Kidney (tissue), 14 donors: ENCODE data around the gene BACE1. TPM values are rescaled to one million over a fixed set of nuclear protein-coding genes. Genes with fewer than 3 reads are reported as not detected.

Source experiments
- DNase-seq, 5 donors: peaks; one replicate each; pipeline ENCODE4 v3.0.0-alpha.2; 2013 to 2020
- FAIRE-seq: peaks from 2 replicates; lab custom pipeline; 2012; peaks lifted over from hg19 to GRCh38; lab: Jason Lieb, UNC
- H3K27ac ChIP-seq, 2 donors: one replicate each; pipeline ENCODE4 v1.7.0; 2013; ENCODE audit warnings: low read depth in 2 of 2, low read length in 2 of 2, inconsistent platforms in 1 of 2
- H3K27me3 ChIP-seq: one replicate; pipeline ENCODE4 v1.7.1; 2013; ENCODE audit warnings: low read length, inconsistent platforms; ENCODE audit not compliant: control insufficient read depth, insufficient read depth
- H3K36me3 ChIP-seq, 3 donors: one replicate each; pipeline versions ENCODE4 v1.7.0 to v1.7.1; 2013; ENCODE audit warnings: low read length in 3 of 3, control low read depth in 1 of 3, inconsistent platforms in 1 of 3; ENCODE audit not compliant: insufficient read depth in 3 of 3, control insufficient read depth in 2 of 3
- H3K4me1 ChIP-seq, 3 donors: one replicate each; pipeline versions ENCODE4 v1.7.0 to v1.7.1; 2013; ENCODE audit warnings: low read length in 3 of 3, inconsistent platforms in 1 of 3, low read depth in 1 of 3; ENCODE audit not compliant: control insufficient read depth in 2 of 3, insufficient read depth in 2 of 3
- H3K4me3 ChIP-seq, 3 donors: one replicate each; pipeline versions ENCODE4 v1.7.0 to v1.8.1; 2013; ENCODE audit warnings: low read length in 3 of 3, control low read depth in 1 of 3, inconsistent platforms in 1 of 3
- H3K9ac ChIP-seq, 3 donors: one replicate each; pipeline versions ENCODE4 v1.7.0 to v1.7.1; 2013; ENCODE audit warnings: low read length in 3 of 3, control low read depth in 1 of 3, inconsistent platforms in 1 of 3
- H3K9me3 ChIP-seq, 3 donors: one replicate each; pipeline versions ENCODE4 v1.7.0 to v1.7.1; 2013; ENCODE audit warnings: low read length in 3 of 3, control low read depth in 1 of 3, inconsistent platforms in 1 of 3; ENCODE audit not compliant: control insufficient read depth in 2 of 3, insufficient read depth in 1 of 3
- intact Hi-C: fragments of 100-400 bp; cut with DNase I; formaldehyde crosslinking; loops from one replicate; pipeline ENCODE4 v1.11.1; 2022
- polyA plus RNA-seq: library from polyadenylated mRNA; stranded (reverse); fragments of 350-450 nt; fragmentation: Illumina TruSeq; extraction: RNeasy Lipid Tissue Mini Kit (QIAGEN cat#74804); gene quantifications from one replicate; pipeline ENCODE4 v1.2.3, GENCODE V29; 2014; ENCODE audit warnings: low read depth, low replicate concordance; ENCODE audit not compliant: insufficient read depth
- total RNA-seq: library from RNA; stranded (reverse); fragmentation: NEBNext Ultra II Directional; extraction: Animal tissue kit (Norgen Biotek cat#: 25700); gene quantifications from one replicate; pipeline ENCODE4 v1.2.1, GENCODE V29; 2021
- TF ChIP-seq, protein P1 (sequence below): IDR thresholded peaks from 3 replicates; pipeline ENCODE4 v1.5.1; 2012; ENCODE audit warnings: mild to moderate bottlenecking, moderate library complexity, borderline replicate concordance; ENCODE audit not compliant: insufficient read depth; ENCODE audit errors: extremely low read depth
- donor health status: control.
- donor health status: control.
- donor health status: control.
- donor health status: control.
- donor health status: control.
- donor health status: DM: yes; HTN: yes; CAD: no.
- donor health status: Normal renal cell carcinoma (clear cell type).

BACE1 gene
- total and polyA plus RNA-seq, 2 donors from 2014 or later: 11.7 to 24.5 TPM

DNA sequence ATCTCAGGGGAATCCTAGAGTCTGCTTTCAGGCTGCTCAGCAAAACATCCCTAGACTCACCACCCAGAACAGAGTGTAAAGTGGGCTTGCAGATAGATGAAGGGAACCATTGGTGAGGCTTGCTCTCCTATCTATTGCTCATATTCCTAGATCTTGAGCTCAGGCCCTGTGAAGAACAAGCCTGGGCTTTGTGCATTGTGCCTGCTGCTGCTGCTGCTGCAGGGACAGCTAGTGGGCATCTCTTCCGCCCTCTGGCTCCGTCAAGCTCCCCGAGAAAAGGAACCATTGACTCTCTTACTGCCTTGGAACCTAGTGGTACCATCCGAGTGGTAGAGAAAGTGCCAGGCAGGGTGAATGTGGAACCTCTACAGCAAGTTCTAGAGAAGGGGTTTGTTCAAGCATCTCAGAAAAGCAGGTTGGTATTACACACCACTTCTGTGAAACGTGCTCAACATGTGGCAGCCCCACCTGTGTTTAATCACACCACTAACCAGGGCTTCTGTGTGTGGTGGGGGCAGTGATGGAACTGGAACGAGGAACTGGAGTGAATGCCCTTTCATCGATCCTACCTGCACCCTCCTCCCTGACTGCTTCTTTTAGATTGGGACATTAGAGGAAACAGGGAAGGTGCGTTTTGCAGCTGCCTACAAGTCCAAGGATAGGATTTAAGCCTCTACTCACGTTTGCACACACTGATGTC, 20.5 kb downstream of the BACE1 start:
- H3K4me3 ChIP-seq: no peak overlapping the region
- H3K27me3 ChIP-seq: no peaks in the 10 kb centered on the region
- H3K4me1 ChIP-seq: peaks cover 0 to 15% (median 12%) of the 10 kb centered on the region in 3 donors
- FAIRE-seq (no peak), DNase-seq (no peak)
- intact Hi-C loops: no loop called here
- no peak overlapping the region for H3K27ac ChIP-seq
- H3K36me3 ChIP-seq: peaks cover 3 to 14% (median 8%) of the 10 kb centered on the region in 3 donors
- H3K9ac ChIP-seq: no peak overlapping the region
- H3K9me3 ChIP-seq: no peaks in the 10 kb centered on the region
- TF ChIP-seq, protein P1, sequence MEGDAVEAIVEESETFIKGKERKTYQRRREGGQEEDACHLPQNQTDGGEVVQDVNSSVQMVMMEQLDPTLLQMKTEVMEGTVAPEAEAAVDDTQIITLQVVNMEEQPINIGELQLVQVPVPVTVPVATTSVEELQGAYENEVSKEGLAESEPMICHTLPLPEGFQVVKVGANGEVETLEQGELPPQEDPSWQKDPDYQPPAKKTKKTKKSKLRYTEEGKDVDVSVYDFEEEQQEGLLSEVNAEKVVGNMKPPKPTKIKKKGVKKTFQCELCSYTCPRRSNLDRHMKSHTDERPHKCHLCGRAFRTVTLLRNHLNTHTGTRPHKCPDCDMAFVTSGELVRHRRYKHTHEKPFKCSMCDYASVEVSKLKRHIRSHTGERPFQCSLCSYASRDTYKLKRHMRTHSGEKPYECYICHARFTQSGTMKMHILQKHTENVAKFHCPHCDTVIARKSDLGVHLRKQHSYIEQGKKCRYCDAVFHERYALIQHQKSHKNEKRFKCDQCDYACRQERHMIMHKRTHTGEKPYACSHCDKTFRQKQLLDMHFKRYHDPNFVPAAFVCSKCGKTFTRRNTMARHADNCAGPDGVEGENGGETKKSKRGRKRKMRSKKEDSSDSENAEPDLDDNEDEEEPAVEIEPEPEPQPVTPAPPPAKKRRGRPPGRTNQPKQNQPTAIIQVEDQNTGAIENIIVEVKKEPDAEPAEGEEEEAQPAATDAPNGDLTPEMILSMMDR: no peak

DNA sequence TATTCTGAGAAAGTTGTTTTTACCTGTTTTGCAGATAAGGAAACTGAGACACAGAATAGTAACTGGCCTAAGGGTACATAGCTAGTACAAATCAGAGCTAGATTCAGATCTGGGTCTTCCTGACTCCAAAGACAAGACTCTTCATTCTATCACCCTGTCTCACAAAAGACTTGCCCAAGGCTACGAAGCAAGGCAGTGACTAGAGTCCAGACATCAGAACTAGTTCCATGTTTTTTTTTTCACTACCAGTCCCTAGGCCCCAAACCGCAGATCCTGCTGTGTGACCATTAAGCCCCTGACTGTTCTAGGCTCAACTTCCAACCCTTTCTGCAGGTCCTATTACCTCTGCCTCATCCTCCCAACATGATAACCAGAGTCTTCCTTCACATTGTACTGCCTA, 23.4 kb downstream of the BACE1 start:
- no peak overlapping the region for H3K4me3 ChIP-seq
- no peaks in the 10 kb centered on the region for H3K9me3 ChIP-seq
- DNase-seq (no peak), FAIRE-seq (no peak)
- TF ChIP-seq, protein P1: no peak
- no peaks in the 10 kb centered on the region for H3K4me1 ChIP-seq
- H3K36me3 ChIP-seq: peaks cover 7 to 32% (median 26%) of the 10 kb centered on the region in 3 donors
- no peak overlapping the region for H3K27ac ChIP-seq
- intact Hi-C loops: no loop called here
- H3K9ac ChIP-seq: no peak overlapping the region
- H3K27me3 ChIP-seq: no peaks in the 10 kb centered on the region

DNA sequence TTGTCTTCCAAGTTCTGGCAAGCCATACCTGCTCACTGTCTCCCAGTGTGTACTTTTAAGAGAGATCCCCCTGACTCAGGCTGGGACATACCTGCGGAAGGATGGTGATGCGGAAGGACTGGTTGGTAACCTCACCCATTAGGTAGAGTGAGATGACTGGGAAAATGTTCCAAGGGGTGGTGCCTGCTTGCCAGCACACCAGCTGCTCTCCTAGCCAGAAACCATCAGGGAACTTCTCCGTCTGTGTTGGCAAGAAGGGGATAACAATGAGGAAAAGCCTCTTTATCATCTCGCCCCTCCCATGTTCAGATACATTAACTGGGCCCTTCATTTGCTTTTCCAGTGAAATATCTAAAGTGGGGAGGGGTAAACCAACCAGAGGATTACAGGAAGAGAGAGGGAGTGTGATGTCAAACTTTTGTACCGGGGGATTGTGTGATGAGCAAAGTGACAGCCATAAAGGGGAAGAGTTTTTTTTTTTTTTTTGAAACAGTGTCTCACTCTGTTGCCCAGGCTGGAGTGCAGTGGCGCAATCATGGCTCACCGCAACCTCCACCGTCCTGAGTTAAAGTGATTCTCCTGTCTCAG, 25.2 kb downstream of the BACE1 start, which contains the start of gene BACE1-AS:
Gene BACE1-AS (plus strand): TSS at position 538 of the 588 bp plus-strand sequence.
- Histone ChIP-seq H3K4me1 (no peaks in the 10 kb centered on the region), H3K9ac (no peak within 1 kb of the TSS), H3K9me3 (no peaks in the 10 kb centered on the region), H3K36me3 (peaks cover 7 to 30% (median 29%) of the 10 kb centered on the region in 3 donors), H3K27ac (no peak within 1 kb of the TSS), H3K27me3 (no peaks in the 10 kb centered on the region), H3K4me3 (no peak within 1 kb of the TSS)
- DNase-seq (no peak), FAIRE-seq (no peak)
- intact Hi-C loops: no loop called here
- TF ChIP-seq, protein P1: no peak
